ENCODE measurements around the gene NATD1. TPM values are rescaled to one million over a fixed set of nuclear protein-coding genes. Genes with fewer than 3 reads are reported as not detected.

Gene NATD1
- total and polyA plus RNA-seq, 2 of the 8 experiments (the other 6 are each of a cell fraction or from before 2014, with no cell fraction given), result 5.4 to 8.4 TPM

DNA sequence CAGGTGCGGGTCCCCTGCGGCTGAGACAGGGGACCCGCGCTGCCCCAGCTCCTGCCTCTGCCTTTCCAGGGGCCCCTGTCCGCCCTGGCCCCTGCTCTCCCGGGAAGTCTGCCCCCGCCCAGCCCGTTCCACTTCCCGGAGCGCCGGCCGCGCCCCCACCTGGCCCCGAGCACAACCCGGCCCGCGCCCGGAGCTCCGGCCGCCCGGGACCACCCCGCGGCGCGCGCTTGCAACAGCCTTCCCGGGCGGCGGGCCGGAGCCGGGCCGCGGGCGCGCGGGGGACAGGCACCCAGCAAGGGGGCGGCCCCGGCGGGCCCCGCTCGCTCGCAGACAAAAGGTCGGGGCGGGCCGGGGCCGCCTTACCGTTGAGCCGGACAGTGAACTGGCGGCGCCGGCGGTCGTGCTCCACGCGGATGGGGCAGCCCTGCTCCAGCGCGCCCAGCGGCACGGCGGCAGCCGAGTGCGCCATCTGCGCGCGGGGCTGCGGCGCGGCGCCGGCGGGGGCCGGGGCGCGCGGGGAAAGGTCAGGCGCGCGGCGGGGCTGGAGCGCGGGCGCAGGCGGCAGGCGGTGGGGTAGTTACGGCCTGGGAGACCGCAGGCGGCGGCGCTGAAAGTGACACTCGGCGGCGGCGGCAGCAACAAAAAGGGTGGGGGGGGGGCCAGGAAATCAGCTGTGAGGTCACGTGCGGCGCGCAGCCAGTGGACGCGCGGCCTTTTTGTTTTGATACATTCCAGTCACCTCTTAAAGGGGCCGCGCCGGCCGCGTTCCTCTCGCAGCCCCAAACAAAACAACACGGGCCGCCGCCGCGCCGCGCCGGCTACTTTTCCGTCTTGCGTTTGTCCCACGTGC, at the start of gene NATD1 (continued):
- TF ChIP-seq, protein P1, sequence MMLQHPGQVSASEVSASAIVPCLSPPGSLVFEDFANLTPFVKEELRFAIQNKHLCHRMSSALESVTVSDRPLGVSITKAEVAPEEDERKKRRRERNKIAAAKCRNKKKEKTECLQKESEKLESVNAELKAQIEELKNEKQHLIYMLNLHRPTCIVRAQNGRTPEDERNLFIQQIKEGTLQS (IDR thresholded peaks at IDR 0.05; ENCODE audit: insufficient read depth, low read depth, low read length), result 0 out of 2 replicates have a peak, but pooled peaks have one; percentile 74
- TF ChIP-seq, protein P2, sequence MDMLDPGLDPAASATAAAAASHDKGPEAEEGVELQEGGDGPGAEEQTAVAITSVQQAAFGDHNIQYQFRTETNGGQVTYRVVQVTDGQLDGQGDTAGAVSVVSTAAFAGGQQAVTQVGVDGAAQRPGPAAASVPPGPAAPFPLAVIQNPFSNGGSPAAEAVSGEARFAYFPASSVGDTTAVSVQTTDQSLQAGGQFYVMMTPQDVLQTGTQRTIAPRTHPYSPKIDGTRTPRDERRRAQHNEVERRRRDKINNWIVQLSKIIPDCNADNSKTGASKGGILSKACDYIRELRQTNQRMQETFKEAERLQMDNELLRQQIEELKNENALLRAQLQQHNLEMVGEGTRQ (IDR thresholded peaks at IDR 0.05; ENCODE audit: low read length), result peak; percentile 93
- TF ChIP-seq, protein P3, sequence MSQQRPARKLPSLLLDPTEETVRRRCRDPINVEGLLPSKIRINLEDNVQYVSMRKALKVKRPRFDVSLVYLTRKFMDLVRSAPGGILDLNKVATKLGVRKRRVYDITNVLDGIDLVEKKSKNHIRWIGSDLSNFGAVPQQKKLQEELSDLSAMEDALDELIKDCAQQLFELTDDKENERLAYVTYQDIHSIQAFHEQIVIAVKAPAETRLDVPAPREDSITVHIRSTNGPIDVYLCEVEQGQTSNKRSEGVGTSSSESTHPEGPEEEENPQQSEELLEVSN (IDR thresholded peaks at IDR 0.05), result peak; percentile 49; the same call in 1 of the 2 replicates
- TF ChIP-seq SIX5 (IDR thresholded peaks at IDR 0.05; ENCODE audit: low read depth, low read length), result no peak
- TF ChIP-seq RNF2 (IDR thresholded peaks at IDR 0.05; ENCODE audit: borderline replicate concordance, low read depth, low read length, missing control alignments, poor library complexity, severe bottlenecking), result no peak
- peak; percentile 44 for TF ChIP-seq TAF1 (IDR thresholded peaks at IDR 0.05; ENCODE audit: low read depth, low read length)
- 0 out of 2 replicates have a peak, but pooled peaks have one; percentile 16 for TF ChIP-seq RBBP5 (IDR thresholded peaks at IDR 0.05; ENCODE audit: borderline replicate concordance, low read depth, low read length)
- TF ChIP-seq SAP30 (IDR thresholded peaks at IDR 0.05; ENCODE audit: insufficient read depth, insufficient replicate concordance, low read length), result no peak
- TF ChIP-seq TAF7 (optimal IDR thresholded peaks at IDR 0.05; ENCODE audit: borderline replicate concordance, low read depth, low read length), result no peak
- peak; percentile 54; the same call in 1 of the 2 replicates for TF ChIP-seq TEAD4 (IDR thresholded peaks at IDR 0.05; ENCODE audit: low read depth, low read length)
- TF ChIP-seq BRCA1 (IDR thresholded peaks at IDR 0.05; ENCODE audit: low read depth, low read length), result no peak
- no peak for TF ChIP-seq ZNF274 (IDR thresholded peaks at IDR 0.05; ENCODE audit: borderline replicate concordance, extremely low read depth, low read length)
- TF ChIP-seq KDM5A (IDR thresholded peaks at IDR 0.05; ENCODE audit: low read length), result no peak
- TF ChIP-seq HDAC6 (IDR thresholded peaks at IDR 0.05; ENCODE audit: low read depth, low read length), result no peak
- TF ChIP-seq GABPA (IDR thresholded peaks at IDR 0.05; ENCODE audit: borderline replicate concordance, insufficient read depth, low read length), result no peak
- no peak for TF ChIP-seq CBX8 (IDR thresholded peaks at IDR 0.05; ENCODE audit: borderline replicate concordance, low read depth, low read length)
- peak; percentile 46 for TF ChIP-seq KDM4A (IDR thresholded peaks at IDR 0.05; ENCODE audit: low read depth, low read length, severe bottlenecking)
- TF ChIP-seq, protein P4, sequence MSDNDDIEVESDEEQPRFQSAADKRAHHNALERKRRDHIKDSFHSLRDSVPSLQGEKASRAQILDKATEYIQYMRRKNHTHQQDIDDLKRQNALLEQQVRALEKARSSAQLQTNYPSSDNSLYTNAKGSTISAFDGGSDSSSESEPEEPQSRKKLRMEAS (IDR thresholded peaks at IDR 0.05), result peak; percentile 26; the same call in 1 of the 2 replicates
- TF ChIP-seq RAD21 (IDR thresholded peaks at IDR 0.05 in 1 of 2, conservative IDR thresholded peaks at IDR 0.05 in 1 of 2; ENCODE audit: low read depth in 2 of 2, low read length in 2 of 2), result no peak
